HL-60 (cell line): ENCODE results near the gene KIF23.

ENCODE experiments used
- GABPA ChIP-seq: IDR thresholded peaks from 2 replicates; pipeline ENCODE4 v1.6.1; 2012; ENCODE audit warnings: low read depth
- POLR2AphosphoS5 ChIP-seq: IDR thresholded peaks from 2 replicates; pipeline ENCODE4 v1.6.1; 2012; ENCODE audit warnings: low read depth
- TF ChIP-seq, protein P1 (sequence below): IDR thresholded peaks from one replicate; pipeline ENCODE4 v1.5.1; 2011; ENCODE audit warnings: low read length, control low read depth, inconsistent platforms; ENCODE audit not compliant: insufficient read depth
- TF ChIP-seq, protein P2 (sequence below): IDR thresholded peaks from 2 replicates; pipeline ENCODE4 v1.6.1; 2012; ENCODE audit warnings: low read depth; ENCODE audit not compliant: insufficient replicate concordance

DNA sequence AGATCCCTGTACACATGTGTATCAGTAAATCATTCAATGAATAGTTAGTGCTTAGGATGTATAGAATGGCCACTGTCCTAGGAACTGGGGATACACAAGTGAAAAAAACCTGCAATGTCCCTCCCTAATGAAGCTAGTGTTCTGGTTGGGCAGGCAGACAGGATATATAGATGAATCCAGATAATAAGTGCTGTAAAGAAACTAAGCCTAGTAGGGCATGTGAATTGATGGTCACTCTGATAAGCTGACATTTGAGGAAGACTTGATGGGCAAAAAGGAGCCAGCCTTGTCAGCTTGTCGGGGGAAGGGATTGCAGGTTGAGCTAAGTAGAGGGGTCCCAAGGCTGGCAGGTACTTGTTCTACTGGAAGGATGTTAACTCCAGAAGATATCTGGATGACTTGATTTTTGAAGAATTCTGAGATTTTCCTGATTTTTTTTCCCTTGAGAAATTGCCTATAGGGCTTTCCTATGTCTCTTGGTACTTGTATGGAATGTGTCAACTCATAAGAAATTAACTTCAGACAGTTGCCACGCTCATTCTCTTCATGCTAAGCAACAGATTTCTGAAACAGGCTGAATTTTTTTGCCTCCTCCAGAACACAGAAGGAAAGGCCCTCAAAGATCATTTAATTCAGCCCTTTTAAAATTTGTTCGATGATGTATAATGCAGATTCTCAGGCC lies 6.3 kb upstream of the KIF23 start:
- TF ChIP-seq, protein P1, sequence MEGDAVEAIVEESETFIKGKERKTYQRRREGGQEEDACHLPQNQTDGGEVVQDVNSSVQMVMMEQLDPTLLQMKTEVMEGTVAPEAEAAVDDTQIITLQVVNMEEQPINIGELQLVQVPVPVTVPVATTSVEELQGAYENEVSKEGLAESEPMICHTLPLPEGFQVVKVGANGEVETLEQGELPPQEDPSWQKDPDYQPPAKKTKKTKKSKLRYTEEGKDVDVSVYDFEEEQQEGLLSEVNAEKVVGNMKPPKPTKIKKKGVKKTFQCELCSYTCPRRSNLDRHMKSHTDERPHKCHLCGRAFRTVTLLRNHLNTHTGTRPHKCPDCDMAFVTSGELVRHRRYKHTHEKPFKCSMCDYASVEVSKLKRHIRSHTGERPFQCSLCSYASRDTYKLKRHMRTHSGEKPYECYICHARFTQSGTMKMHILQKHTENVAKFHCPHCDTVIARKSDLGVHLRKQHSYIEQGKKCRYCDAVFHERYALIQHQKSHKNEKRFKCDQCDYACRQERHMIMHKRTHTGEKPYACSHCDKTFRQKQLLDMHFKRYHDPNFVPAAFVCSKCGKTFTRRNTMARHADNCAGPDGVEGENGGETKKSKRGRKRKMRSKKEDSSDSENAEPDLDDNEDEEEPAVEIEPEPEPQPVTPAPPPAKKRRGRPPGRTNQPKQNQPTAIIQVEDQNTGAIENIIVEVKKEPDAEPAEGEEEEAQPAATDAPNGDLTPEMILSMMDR, result no peak
- TF ChIP-seq, protein P2, sequence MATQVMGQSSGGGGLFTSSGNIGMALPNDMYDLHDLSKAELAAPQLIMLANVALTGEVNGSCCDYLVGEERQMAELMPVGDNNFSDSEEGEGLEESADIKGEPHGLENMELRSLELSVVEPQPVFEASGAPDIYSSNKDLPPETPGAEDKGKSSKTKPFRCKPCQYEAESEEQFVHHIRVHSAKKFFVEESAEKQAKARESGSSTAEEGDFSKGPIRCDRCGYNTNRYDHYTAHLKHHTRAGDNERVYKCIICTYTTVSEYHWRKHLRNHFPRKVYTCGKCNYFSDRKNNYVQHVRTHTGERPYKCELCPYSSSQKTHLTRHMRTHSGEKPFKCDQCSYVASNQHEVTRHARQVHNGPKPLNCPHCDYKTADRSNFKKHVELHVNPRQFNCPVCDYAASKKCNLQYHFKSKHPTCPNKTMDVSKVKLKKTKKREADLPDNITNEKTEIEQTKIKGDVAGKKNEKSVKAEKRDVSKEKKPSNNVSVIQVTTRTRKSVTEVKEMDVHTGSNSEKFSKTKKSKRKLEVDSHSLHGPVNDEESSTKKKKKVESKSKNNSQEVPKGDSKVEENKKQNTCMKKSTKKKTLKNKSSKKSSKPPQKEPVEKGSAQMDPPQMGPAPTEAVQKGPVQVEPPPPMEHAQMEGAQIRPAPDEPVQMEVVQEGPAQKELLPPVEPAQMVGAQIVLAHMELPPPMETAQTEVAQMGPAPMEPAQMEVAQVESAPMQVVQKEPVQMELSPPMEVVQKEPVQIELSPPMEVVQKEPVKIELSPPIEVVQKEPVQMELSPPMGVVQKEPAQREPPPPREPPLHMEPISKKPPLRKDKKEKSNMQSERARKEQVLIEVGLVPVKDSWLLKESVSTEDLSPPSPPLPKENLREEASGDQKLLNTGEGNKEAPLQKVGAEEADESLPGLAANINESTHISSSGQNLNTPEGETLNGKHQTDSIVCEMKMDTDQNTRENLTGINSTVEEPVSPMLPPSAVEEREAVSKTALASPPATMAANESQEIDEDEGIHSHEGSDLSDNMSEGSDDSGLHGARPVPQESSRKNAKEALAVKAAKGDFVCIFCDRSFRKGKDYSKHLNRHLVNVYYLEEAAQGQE, result no peak
- no peak for TF ChIP-seq POLR2AphosphoS5
- TF ChIP-seq GABPA, result no peak
